ENCODE measurements around the gene TAC4. TPM values are rescaled to one million over a fixed set of nuclear protein-coding genes. Genes with fewer than 3 reads are reported as not detected.

TAC4 gene
- total RNA-seq, 4 donors from 2014 or later, result not detected

DNA sequence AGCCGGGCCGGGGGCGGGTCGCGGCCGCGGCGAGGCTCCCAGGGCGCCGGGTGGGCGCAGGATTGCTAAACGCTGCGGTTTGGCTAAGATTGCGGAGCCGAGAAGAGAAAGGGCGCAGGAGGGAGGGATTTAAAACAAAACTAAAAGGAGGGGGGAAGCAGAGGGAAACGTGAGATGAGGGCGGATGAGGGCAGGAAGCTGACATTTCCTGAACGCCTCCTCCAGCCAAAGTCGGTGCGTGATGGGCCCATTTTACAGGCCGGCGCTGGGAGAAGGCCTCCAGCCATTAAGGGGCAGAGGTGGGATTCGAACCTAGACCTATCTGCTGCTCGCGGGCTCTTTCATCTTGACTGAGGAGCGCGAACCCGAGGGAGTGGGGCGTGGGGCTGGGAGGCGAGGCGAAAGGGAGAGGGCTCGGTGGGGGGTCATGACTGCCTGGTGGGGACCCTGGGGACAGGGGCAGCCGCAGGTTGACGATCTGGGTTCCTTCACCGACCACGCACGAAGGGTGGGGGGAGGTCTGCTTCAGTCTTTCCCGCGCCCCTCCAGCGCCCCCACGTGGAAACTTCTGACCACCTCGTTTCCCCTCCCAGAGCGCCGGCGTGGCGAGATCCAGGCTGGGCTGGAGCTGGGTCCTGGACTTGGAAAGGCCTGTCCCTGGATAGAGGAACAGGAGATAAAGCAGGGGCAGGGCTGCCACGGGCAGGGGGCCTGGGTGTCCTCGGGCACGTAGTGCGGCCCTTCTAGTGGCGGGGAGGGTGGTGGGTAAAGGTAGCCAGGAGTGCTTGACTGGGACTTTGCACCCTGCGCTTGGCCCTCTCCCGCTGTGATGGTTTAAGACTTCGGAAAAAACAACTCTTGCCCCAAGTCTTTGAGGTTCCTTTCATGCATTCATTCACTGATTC is 3.8 kb upstream of the TAC4 start:
- Histone ChIP-seq H3K27ac (peak overlapping the region in 3 of 4 donors; percentile 38 to 74 (median 55)), H3K4me1 (peaks cover 0 to 29% (median 8%) of the 10 kb centered on the region in 3 donors), H3K27me3 (no peaks in the 10 kb centered on the region), H3K4me3 (peak overlapping the region; percentile 52 to 69), H3K9me3 (no peaks in the 10 kb centered on the region), H3K36me3 (no peaks in the 10 kb centered on the region)
- TF ChIP-seq, protein P1, sequence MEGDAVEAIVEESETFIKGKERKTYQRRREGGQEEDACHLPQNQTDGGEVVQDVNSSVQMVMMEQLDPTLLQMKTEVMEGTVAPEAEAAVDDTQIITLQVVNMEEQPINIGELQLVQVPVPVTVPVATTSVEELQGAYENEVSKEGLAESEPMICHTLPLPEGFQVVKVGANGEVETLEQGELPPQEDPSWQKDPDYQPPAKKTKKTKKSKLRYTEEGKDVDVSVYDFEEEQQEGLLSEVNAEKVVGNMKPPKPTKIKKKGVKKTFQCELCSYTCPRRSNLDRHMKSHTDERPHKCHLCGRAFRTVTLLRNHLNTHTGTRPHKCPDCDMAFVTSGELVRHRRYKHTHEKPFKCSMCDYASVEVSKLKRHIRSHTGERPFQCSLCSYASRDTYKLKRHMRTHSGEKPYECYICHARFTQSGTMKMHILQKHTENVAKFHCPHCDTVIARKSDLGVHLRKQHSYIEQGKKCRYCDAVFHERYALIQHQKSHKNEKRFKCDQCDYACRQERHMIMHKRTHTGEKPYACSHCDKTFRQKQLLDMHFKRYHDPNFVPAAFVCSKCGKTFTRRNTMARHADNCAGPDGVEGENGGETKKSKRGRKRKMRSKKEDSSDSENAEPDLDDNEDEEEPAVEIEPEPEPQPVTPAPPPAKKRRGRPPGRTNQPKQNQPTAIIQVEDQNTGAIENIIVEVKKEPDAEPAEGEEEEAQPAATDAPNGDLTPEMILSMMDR (IDR thresholded peaks at IDR 0.05), result peak in 3 of 4 experiments; percentile 67 to 89 (median 70)
- no peak for TF ChIP-seq POLR2A (IDR thresholded peaks at IDR 0.05)
- TF ChIP-seq POLR2AphosphoS5 (IDR thresholded peaks at IDR 0.05), result no peak
- TF ChIP-seq EP300 (IDR thresholded peaks at IDR 0.05), result no peak
- ATAC-seq, result peak; percentile 83
- 0 to 2% methylated on average over 8 to 21 of the region's 55 CpGs for WGBS, 2 donors (ENCODE audit: low coverage in 1 of 2)

DNA sequence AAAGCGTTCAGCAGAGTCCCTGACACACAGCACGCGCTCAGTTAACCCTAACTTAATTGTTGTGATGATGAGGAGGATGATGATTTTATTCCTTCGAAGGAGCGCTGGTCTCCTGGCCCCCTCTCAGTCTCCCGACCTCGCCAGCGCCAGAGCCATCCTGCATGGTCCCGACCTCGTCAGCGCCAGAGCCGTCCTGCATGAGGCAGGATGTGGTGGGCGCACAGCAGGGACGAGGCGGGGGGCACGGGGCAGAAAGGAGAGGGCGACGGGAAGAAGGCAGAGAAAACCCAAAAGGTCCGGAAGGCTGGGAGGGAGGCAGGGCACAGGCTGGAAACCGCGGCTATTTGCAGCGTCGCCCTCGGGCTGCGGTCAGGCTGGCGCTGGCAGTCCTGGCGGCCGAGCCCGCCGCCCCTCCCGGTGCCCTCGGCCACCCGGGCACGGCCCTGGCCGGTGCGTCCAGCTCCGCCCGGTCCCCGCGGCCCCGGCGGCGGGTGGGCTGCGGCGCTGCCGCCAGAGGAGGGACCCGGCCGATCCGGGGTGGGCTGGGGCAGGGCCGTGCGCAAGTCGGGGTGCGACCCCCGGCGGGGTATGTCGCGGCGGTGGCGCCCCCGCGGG is 3.0 kb upstream of the TAC4 start:
- no peaks in the 10 kb centered on the region for H3K27me3 ChIP-seq
- peak overlapping the region; percentile 52 to 69 for H3K4me3 ChIP-seq
- WGBS, 2 donors (ENCODE audit: low coverage in 1 of 2), result 4% methylated on average over 10 of the region's 61 CpGs; no CpG with 5 or more reads in 1 of the 2 donors
- TF ChIP-seq POLR2A (IDR thresholded peaks at IDR 0.05), result no peak
- TF ChIP-seq, protein P1 (IDR thresholded peaks at IDR 0.05), result peak in 1 of 4 experiments; percentile 13
- peaks cover 0 to 37% (median 8%) of the 10 kb centered on the region in 3 donors for H3K4me1 ChIP-seq
- no peaks in the 10 kb centered on the region for H3K36me3 ChIP-seq
- H3K27ac ChIP-seq, result peak overlapping the region in 3 of 4 donors; percentile 38 to 74 (median 55)
- ATAC-seq, result peak; percentile 42
- no peaks in the 10 kb centered on the region for H3K9me3 ChIP-seq

DNA sequence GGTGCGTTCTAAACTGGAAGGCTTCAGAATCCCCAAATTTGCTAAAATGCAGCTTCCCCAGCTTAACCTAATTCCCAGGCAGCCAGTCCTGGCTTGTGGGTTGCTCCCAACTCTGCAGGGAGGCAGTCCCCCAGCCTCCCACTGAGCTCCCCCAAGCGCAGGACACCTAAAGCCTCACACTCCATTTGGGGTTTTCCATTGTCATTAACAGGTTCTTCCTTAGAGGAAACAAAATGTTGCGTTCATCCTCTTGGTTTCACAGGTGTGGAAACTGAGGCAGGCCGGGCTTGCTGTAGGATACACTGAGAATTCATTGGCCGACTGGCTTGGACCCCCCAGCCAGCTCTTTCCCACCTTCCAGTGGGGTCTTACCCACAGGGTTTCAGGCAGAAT is 2.3 kb upstream of the TAC4 start:
- ATAC-seq, result no peak
- H3K4me3 ChIP-seq, result no peak overlapping the region
- TF ChIP-seq EP300 (IDR thresholded peaks at IDR 0.05), result no peak
- no peak for TF ChIP-seq POLR2A (IDR thresholded peaks at IDR 0.05)
- TF ChIP-seq, protein P1 (IDR thresholded peaks at IDR 0.05), result no peak
- no peak for TF ChIP-seq POLR2AphosphoS5 (IDR thresholded peaks at IDR 0.05)
- no peak overlapping the region for H3K27ac ChIP-seq
- WGBS, 2 donors (ENCODE audit: low coverage in 1 of 2), result 80 to 96% methylated on average over 1 to 4 of the region's 5 CpGs
- no peaks in the 10 kb centered on the region for H3K27me3 ChIP-seq
- H3K36me3 ChIP-seq, result no peaks in the 10 kb centered on the region
- H3K4me1 ChIP-seq, result peaks cover 2 to 43% (median 15%) of the 10 kb centered on the region in 3 donors
- no peaks in the 10 kb centered on the region for H3K9me3 ChIP-seq

DNA sequence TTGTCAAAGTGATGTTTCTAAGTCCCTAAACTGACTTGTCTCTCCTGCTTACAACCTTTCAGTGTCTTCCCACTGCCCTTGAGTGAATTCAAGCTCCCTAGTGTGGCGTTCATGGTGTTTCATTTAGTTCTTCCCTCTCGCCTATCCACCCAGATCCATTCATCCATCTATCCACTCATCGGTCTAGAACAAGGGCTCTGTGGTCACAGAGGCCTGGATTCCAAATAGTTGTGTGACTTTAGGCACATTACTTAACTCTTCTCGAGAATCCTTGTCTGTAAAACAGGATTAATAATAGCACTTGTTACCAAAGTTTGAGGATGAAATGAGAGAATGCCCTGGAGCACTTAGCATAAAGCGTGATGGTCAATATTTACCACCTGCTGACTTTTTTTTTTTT is 870 bp upstream of the TAC4 start:
- Histone ChIP-seq H3K27me3 (no peaks in the 10 kb centered on the region), H3K4me3 (no peak overlapping the region), H3K4me1 (peaks cover 2 to 58% (median 16%) of the 10 kb centered on the region in 3 donors), H3K9me3 (no peaks in the 10 kb centered on the region), H3K36me3 (no peaks in the 10 kb centered on the region), H3K27ac (no peak overlapping the region)
- 80 to 85% methylated on average over 5 of the region's 5 CpGs for WGBS, 2 donors (ENCODE audit: low coverage in 1 of 2)
- no peak for ATAC-seq
- TF ChIP-seq POLR2AphosphoS5 (IDR thresholded peaks at IDR 0.05) (no peak), POLR2A (IDR thresholded peaks at IDR 0.05) (no peak), EP300 (IDR thresholded peaks at IDR 0.05) (no peak)
- TF ChIP-seq, protein P1 (IDR thresholded peaks at IDR 0.05), result no peak

All from gastroesophageal sphincter (tissue), 4 donors.